Nucleus accumbens (tissue), 56 donors: ENCODE results near the gene EFNA3.

Experiments used
- DNase-seq, 56 donors: peaks; one replicate each; lab custom pipeline; 2025; lab: John Stamatoyannopoulos, UW

The EFNA3 gene

GRCh38 chr1:155064832-155065429 lies 13.7 kb upstream of the EFNA3 start:
- DNase-seq = no peak

DNA sequence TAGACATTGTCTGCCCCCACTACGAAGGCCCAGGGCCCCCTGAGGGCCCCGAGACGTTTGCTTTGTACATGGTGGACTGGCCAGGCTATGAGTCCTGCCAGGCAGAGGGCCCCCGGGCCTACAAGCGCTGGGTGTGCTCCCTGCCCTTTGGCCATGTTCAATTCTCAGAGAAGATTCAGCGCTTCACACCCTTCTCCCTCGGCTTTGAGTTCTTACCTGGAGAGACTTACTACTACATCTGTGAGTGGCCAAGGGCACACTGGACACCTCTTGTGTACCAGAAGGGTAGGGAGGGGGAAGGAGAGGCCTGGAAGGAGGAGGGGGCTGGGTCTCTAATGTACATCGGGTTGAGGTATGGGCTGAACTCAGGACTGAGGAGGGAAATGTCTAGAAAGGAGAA lies 11.9 kb upstream of the EFNA3 start:
- no peak for DNase-seq

DNA sequence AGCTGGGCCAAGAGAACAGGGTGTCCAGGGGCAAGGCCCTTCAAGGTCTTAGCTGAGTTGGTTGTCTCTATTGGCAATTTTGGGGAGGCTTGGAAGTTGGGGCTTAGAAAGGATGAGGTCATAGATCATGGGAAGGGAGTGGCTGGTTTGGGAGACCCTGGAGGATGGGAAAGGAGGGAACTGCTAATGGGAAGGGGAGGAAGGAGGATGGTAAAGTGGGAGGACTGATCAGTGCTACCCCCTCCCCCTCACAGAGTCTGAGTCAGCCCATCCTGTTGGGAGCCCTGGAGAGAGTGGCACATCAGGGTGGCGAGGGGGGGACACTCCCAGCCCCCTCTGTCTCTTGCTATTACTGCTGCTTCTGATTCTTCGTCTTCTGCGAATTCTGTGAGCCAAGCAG lies 10.0 kb upstream of the EFNA3 start:
- no peak for DNase-seq

DNA sequence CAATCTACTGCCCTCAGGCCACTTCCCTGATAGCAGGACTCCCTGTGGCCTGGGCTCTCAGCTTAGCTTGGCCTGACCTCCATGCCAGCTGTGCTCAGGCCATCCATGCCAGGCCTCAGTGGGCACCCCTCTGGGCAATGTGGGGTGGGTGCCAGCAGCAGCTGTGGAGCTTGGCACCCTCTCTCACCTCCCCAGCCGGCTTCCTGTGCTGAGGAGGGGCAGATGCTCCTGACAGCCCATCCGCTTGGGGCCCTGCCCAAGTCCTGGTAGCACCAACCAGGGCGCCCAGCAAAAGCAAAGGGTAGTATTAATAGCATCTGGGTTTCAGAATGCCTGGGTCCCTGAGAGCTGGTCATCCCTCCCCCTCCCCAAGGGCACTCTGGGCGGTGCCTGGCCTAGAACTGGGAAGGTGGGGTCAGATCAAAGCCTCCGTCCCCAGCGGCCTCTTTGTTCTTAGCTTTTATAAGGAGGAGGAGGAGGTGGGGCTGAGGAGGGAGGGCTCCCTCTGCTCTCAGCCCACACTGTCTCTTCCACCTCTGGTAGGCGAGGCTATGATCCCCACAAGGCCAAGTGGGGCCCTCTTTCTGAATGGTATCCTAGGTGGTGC lies 9.0 kb upstream of the EFNA3 start:
- peak in 11 of 56 donors; percentile 6 to 57 (median 29) for DNase-seq

GRCh38 chr1:155070158-155070621 lies 8.4 kb upstream of the EFNA3 start:
- DNase-seq = peak in 10 of 56 donors; percentile 13 to 57 (median 34)

- peak in 48 of 56 donors; percentile 13 to 82 (median 58) for DNase-seq
These were observed 7.7 kb upstream of the EFNA3 start for GRCh38 chr1:155070721-155071569.

DNA sequence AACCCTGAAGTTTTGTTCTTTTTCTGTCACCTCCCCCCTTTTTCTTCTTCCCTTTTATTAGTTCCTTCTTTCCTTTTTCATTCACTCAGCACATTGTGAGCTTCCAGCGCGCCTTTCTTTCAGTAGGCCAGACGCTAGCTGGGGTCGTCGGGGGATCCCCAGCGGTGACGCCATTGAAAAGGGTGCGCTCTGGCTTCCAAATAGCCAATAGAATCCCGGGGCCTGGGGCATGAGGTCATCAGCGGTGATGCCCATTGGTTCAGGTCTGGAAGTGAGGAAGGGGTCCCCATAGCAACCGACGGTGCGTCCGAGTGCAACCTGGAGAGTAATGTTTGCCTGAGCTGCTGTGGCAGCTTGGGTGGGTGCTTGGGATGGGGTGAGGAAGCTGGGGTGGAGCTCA lies 6.9 kb upstream of the EFNA3 start:
- DNase-seq = peak in 1 of 56 donors; percentile 7

- DNase-seq = no peak
These were observed 5.9 kb upstream of the EFNA3 start for GRCh38 chr1:155072531-155073289.

GRCh38 chr1:155073377-155074242 lies 5.0 kb upstream of the EFNA3 start:
- DNase-seq = no peak

GRCh38 chr1:155075535-155075934 lies 3.1 kb upstream of the EFNA3 start:
- no peak for DNase-seq

GRCh38 chr1:155076371-155076770 lies 2.3 kb upstream of the EFNA3 start:
- DNase-seq = no peak

GRCh38 chr1:155077346-155077745 lies 1.3 kb upstream of the EFNA3 start:
- DNase-seq = no peak

- DNase-seq = no peak
These were observed 735 bp upstream of the EFNA3 start for GRCh38 chr1:155077758-155078445.

DNA sequence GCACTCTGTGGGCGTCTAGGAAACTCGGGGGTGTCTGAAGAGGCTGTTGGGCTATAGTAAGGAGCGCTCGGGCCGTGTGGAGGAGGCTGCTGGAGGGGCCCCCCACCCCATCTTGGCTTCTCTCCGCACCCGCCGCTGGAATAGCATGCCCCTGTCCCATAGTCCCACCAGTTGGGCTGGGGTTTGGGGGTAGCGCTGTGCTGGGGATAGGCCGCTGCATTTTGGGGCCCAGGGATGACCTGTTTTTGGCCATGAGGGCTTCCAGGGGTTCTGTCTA lies 511 bp downstream of the EFNA3 start:
- peak in 1 of 56 donors; percentile 35 for DNase-seq

GRCh38 chr1:155079487-155080311 lies 1.1 kb downstream of the EFNA3 start:
- peak in 4 of 56 donors; percentile 8 to 39 (median 35) for DNase-seq

- peak in 14 of 56 donors; percentile 9 to 62 (median 27) for DNase-seq
These were observed 1.9 kb downstream of the EFNA3 start for GRCh38 chr1:155080312-155081228.
